ENCODE data around the gene HIP1. TPM values are rescaled to one million over a fixed set of nuclear protein-coding genes. Genes with fewer than 3 reads are reported as not detected.
A peak's percentile ranks its signal among the peaks of the same experiment; 100 is the strongest.

The HIP1 gene
- total and polyA plus RNA-seq, 9 of the 15 experiments (the other 6 are each of a cell fraction or from before 2014, with no cell fraction given), result 2.4 to 13.7 (median 9.5) TPM

DNA sequence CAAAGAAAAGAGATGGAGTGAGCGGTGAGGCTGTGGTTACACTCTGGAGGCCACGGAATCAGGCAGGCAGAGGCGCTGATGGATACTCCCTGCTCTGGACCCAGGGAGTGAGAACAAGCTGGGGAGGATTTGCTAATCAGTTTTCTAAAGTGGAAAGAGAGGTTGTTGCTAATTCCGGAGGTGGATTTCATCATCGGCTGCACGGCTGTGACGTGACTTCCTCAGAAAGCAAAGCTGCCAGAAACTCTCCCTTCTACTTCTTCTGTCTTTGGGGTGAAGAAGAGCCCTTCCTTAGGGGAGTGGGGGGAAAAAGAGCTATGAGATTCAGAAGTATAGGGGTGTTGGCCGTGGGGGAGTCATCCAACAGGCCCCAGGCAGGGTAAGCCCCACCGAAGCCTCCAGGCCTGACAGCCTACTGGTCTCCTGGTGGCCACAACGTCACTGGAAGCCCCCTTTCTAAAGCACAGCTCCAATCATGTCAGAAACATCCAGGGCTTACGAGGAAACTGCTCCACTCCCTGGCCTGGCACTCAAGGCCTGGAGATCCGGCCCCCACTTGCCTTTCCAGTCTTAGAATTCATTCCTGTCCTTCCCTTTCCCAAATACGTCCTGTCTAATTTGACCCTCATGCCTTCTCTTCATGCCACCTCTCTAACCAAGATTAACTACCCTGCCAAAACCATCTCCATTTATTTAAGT is 114.5 kb downstream of the HIP1 start (continued):
- no peak for TF ChIP-seq CBX8 (IDR thresholded peaks at IDR 0.05; ENCODE audit: borderline replicate concordance, extremely low read depth, low read depth, low read length, poor library complexity, severe bottlenecking)

DNA sequence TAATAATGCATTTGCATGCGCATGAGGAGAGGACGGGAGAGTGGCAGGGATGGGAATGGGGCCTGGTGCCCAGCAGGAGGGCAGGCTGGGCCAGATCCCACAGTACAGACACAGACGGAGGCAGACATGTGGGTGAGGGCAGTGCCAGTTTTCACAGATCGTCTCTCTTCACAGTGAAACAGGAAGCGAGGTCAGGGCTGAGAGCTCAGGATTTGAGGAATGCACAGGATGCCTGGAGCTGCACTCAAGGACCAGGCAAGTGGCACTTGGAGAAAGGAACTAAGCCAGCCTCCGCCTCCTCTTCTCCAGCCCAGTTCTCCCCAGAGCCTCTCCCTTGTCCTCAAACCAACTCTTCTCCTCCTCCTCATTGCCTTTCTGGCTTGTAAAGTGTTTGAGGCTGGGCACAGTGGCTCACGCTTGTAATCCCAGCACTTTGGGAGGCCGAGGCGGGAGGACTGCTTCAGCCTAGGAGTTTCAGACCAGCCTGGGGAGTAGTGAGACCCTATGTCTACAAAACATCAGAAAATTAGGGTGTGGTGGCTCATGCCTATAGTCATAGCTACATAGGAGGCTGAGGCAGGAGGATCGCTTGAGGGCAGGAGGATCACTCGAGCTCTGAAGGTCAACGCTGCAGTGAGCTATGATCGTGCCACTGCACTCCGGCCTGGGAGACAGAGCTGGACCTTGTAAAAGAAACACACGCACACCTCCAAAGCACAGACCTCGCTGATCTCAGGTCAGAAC is 115.2 kb downstream of the HIP1 start:
- H3K9me3 ChIP-seq (replicated peaks; ENCODE audit: control insufficient read depth, insufficient read depth, low read depth, low read length), result peaks cover 8% of the 10 kb centered on the region
- FAIRE-seq (no peak), ATAC-seq (peak; percentile 7; the same call in 2 of the 3 replicates), DNase-seq (ENCODE audit: extremely low read depth in 1 of 4, low spot score in 3 of 4) (no peak)
- H3K4me3 ChIP-seq, result no peak overlapping the region
- intact Hi-C loops (cut with micrococcal nuclease), result no loop called here
- BruUV-seq (replicated peaks), result no TSS peak
- no peaks in the 10 kb centered on the region for H3K9me1 ChIP-seq (ENCODE audit: control insufficient read depth, insufficient read depth, low read length)
- no peaks in the 10 kb centered on the region for H3K36me3 ChIP-seq (ENCODE audit: control insufficient read depth, insufficient read depth, low read length)
- H3K27ac ChIP-seq (ENCODE audit: extremely low read depth, low read depth, low read length), result peak overlapping the region; percentile 67; the same call in 2 of the 3 replicates
- ChIA-PET POLR2A (interaction anchor here (0.6 to 1.3 kb wide), 9 partner anchors 9 to 297 kb away, joined by 3 to 5 read pairs (median 4); no protein-coding TSS in a partner anchor), CTCF (ENCODE audit: low intra/inter-chr PET ratio) (no interaction called here)
- no peaks in the 10 kb centered on the region for H3K27me3 ChIP-seq (ENCODE audit: control insufficient read depth in 2 of 2, insufficient read depth in 2 of 2, low read length in 2 of 2)
- H3K4me2 ChIP-seq (ENCODE audit: insufficient read depth, low read length), result peak overlapping the region; percentile 48; the same call in 1 of the 2 replicates
- no peaks in the 10 kb centered on the region; the same call in 2 of the 3 replicates for H3K79me2 ChIP-seq (ENCODE audit: control insufficient read depth, insufficient read depth, low read length)
- H3K4me1 ChIP-seq (replicated peaks in 1 of 2; ENCODE audit: control insufficient read depth in 2 of 2, insufficient read depth in 2 of 2, low read length in 2 of 2), result peaks cover 0 to 11% of the 10 kb centered on the region in 2 experiments; a peak in 2 of 5 replicates
- H3K9ac ChIP-seq (ENCODE audit: insufficient read depth in 1 of 2, low read depth in 2 of 2, low read length in 2 of 2), result peak overlapping the region; percentile 44 to 46; a peak in 3 of 4 replicates
- in situ Hi-C loops (cut with MboI), result no loop called here
- no peaks in the 10 kb centered on the region for H4K20me1 ChIP-seq (replicated peaks; ENCODE audit: control insufficient read depth, insufficient read depth, low read length)
- H2AFZ ChIP-seq (ENCODE audit: low read depth, low read length), result peak overlapping the region; percentile 47
- 80% methylated on average over 16 of the region's 16 CpGs for WGBS (ENCODE audit: insufficient coverage, low coverage, missing lambda C conversion rate)
- TF ChIP-seq RBM25 (IDR thresholded peaks at IDR 0.05; ENCODE audit: low read depth, low read length, severe bottlenecking) (peak; percentile 22), MECOM (CRISPR knock-in tag; IDR thresholded peaks at IDR 0.05) (peak; percentile 68), MGA (IDR thresholded peaks at IDR 0.05) (peak; percentile 45; the same call in 1 of the 2 replicates)
